AG10803 (cell line): ENCODE measurements around the gene NFATC1.

Experiments used
- DNase-seq: peaks from one replicate; pipeline ENCODE4 v3.0.0; 2010; ENCODE audit warnings: low read depth
- H3K4me3 ChIP-seq: 2 replicates; pipeline ENCODE4 v1.5.1; 2011; ENCODE audit warnings: mild to moderate bottlenecking, low read length, control low read depth
- CTCF ChIP-seq: conservative IDR thresholded peaks from 2 replicates; pipeline ENCODE4 v1.5.1; 2011; ENCODE audit warnings: mild to moderate bottlenecking, low read length, control low read depth, inconsistent platforms

The NFATC1 gene

DNA sequence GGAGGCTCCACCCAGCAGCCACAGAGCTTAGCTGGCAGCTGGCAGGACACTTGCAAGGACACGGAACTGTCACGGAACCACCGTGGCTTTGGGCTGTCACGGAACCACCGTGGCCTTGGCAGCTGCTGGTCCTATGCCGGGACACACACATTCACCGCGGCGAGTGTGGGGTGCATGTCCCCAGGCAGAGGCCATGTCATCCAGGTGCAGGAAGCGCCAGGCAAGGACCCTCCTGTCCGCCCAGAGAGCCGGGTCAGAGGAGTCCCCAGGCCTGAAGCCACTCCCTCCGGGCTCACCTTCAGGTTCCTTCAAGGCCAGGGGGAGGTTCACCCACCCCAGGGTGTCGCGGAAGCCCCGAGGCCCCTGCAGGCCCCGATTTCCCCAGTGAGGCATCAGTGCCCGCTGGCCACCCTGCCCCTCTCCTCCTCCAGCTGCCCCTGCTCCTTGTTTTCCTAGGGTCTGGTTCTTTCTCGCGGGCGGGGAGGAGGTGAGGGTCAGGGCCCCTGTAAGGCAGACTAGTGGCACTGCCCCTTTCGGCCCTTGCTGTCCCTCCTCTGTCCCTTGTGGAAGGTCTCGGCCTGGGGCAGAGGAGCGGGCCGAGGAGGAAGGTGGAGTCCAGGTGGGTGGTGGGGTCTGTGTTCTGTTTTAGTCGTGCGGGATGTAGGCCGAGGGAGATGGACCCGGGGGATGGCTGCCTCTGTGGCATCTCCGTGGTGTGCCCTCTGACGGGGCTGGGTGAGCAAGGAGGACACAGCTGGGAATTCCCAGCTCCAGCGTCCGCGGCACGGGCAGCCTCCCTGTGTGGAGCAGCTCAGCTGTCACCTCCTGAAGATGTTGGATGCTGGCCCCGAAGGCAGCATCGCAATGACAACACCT, 60.6 kb downstream of the NFATC1 start:
- no peak for TF ChIP-seq CTCF
- no peak overlapping the region for H3K4me3 ChIP-seq
- no peak for DNase-seq

DNA sequence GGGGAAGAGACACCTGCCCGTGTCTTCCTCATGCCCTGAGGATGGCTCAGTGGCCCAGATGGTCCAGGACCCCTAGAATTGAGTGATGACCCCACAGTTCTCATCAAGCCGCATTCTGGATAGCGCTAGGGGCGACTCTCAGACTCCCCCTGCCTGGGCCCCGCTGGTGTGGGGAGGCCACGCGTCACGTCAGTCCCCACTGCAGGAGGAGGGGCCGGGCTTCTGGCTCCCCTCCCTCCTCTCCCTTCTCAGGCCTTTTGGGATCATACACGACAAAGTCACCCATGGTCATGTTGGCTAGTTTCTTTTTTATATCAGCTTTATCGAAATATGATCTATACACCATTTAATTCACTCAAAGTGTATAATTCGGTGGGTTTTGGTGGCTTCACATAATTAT, 61.5 kb downstream of the NFATC1 start:
- H3K4me3 ChIP-seq = no peak overlapping the region
- no peak for DNase-seq
- TF ChIP-seq CTCF = no peak

GRCh38 chr18:79457652-79458051, 61.9 kb downstream of the NFATC1 start:
- no peak for DNase-seq
- TF ChIP-seq CTCF = no peak
- H3K4me3 ChIP-seq = no peak overlapping the region

DNA sequence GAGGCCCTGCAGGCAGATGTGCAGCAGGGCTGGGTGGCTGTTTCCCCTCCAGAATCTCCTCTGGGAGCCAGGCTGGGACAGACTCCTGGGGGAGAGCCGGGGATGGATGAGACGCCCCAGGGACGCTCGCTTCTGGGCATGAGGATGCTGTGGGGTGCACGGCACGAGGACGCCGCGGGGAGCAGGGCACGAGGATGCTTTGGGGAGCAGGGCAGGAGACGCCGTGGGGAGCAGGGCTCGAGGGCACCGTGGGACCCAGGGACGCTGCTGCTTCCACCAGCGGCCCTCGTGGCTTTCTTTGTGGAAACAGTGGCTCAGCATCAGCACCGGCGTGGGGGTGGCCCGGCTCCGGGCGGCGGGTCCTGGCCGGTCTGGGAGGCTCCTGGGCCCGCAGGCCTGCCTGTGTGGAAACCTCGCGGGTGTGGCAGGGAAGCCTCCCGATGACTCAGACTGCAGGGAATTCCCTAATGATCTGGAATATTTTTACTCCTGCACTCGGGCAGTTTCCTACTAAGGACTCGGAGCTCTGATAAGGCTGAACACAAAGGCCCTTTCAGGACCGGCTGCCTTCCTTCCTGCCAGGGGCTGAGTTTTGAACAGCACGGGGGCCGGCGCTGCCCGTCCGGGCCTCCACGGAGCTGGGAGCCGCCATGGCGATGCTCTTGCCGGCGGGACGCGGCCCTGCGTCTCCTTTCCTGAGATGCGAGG, 62.6 kb downstream of the NFATC1 start:
- TF ChIP-seq CTCF = no peak
- peak; percentile 79 for DNase-seq

GRCh38 chr18:79458917-79459803, 63.4 kb downstream of the NFATC1 start:
- H3K4me3 ChIP-seq = no peak overlapping the region
- no peak for DNase-seq
- no peak for TF ChIP-seq CTCF

More for the DNA sequence above, 62.6 kb downstream of the NFATC1 start:
- no peak overlapping the region for H3K4me3 ChIP-seq

DNA sequence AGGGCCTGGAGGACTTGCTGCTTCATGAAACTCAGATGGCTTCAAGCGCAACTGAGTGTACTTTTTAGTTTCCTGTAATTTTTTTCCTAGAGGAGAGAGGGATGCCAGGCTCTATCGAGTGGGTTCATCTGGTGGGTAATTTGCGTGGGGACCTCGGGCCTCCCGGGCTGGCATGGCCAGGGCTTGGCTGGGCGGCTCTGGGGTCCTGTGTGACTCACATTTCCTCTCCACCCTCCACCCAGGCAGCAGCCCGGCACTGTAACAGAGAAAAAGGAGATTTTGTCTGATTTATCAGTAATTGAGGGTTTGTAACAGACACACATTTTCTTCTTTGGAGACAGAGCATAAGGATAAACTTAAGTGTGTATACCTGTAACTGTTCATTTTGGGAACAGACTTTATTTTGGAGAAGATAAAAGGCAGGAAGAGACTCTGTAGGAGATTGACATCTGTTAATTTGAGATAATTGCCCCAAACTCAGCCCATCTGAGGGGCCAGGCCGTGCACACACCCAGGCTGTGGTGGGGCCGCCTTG, 64.3 kb downstream of the NFATC1 start:
- no peak overlapping the region for H3K4me3 ChIP-seq
- no peak for DNase-seq
- TF ChIP-seq CTCF = no peak
